GM21526 (cell line): ENCODE measurements around the gene TEN1.
"Not testable (repeated sequence)": the region's sequence is repeated elsewhere in the genome, so short reads cannot be mapped to it uniquely, and the experiment has no call there.

ENCODE experiments used
- ATAC-seq: cut with Tn5 transposase; IDR thresholded peaks from one replicate; pipeline ENCODE4 v1.9.1; 2021; ENCODE audit warnings: moderate library complexity; ENCODE audit not compliant: unreplicated experiment, low FRiP score

Gene TEN1

GRCh38 chr17:76022973-76023899, 44.2 kb downstream of the TEN1 start:
- no peak for ATAC-seq

DNA sequence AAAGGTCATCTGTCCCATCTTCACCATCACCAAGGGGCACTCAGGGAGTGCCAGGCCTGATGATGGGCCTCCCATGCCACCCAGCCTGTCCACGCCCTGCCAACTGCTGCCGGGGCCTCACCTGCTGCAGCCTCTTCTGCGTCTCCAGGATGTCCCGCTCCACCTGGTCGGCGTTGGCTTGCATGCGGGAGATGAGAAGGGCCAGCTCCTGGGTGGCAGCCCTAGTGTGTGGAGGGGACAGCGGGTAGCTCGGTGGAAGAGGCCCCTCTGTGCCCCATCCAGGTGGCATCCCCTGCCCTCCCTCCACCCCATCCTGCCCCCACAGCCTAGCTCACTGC, 44.8 kb downstream of the TEN1 start:
- no peak for ATAC-seq

DNA sequence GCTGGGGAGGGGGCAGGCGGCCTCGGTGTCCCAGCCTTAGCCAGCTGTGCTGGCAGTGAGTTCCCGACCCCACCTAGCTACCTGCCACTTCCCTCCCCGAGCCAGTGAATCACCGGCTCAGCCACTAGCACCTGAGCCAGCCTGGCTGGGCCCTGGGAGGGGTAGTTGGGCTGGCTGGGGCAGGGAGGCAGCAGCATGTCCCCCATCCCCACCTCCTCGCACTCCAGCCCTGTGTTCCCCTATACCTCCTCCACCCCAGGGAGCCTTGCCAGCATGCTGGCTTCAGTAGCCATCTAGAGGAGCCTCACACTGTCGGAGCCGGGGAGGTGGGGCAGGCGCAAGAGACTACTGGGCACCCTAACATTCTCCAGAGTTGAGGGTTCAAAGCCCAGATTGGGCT, 45.3 kb downstream of the TEN1 start:
- ATAC-seq: no peak

DNA sequence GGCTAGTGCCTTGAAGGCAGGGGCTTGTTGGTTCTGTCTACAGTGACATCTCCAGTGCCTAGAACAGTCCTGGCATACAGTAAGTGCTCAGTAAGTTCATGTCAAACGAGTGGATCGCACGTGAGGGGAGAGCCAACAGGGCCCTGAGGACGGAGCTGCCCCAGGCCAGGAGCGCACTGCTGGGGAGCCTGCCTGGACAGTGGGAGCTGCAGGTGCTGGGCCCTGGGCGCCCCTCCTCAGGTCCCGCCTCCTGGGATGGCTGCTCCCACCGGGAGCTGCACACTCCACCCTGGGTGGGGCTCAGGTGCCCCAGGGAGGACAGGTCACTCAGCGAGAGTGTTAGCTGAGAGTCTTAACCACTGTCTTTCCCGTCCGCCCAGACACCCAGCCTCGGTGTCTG, 46.3 kb downstream of the TEN1 start:
- no peak for ATAC-seq

- no peak for ATAC-seq
Measured at GRCh38 chr17:76026714-76027158, 47.7 kb downstream of the TEN1 start.

GRCh38 chr17:76027159-76027839, 48.3 kb downstream of the TEN1 start, which contains the start of gene EVPL:
Gene EVPL (minus strand): TSS chr17:76027306. CDS start chr17:76027198, 108 bp downstream.
- no peak for ATAC-seq

- ATAC-seq: no peak
Measured at GRCh38 chr17:76032073-76032779, 53.2 kb downstream of the TEN1 start.

- no peak for ATAC-seq
Measured at GRCh38 chr17:76032780-76033108, 53.7 kb downstream of the TEN1 start.

- ATAC-seq: no peak
Measured at GRCh38 chr17:76033139-76033538, 54.1 kb downstream of the TEN1 start.

- no peak for ATAC-seq
Measured at GRCh38 chr17:76034428-76035350, 55.6 kb downstream of the TEN1 start.

DNA sequence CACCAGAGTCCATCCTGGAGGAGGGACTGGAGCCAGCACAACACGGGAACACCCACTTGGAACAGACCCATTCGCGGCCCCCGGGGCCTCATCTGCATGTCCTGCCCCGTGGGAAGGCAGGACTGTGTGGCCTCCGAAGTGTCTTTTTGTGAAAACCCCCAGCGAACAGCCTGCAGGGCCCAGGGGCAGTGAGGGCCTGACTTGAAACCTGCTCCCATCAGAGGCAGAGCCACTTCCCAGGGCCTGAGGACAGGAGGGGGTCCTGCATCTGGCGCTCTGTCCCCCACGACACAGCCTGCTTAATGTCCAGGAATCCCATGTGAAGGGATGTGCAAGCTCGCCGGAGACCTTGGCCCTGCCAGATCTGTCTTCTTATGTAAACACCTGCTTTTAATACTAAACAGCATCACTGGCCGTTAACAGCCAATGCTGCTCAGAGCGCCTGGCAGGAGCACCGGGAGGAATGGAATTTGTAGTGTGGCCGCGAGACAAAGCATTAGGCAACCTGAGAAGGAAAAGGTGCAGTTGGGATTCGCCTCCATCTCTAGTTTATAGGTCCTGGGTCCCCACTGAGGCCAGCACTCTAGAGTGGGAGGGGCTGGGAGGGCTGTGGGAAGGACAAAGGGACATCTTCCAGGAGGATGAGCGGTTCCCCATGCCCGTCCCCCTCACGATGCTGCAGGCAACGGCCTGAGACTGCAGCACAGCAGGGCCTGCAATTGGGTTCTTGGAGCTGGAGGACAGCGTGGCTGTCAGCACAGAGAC, 57.6 kb downstream of the TEN1 start:
- no peak for ATAC-seq

- ATAC-seq: no peak
Measured at GRCh38 chr17:76038050-76038449, 59.0 kb downstream of the TEN1 start.

DNA sequence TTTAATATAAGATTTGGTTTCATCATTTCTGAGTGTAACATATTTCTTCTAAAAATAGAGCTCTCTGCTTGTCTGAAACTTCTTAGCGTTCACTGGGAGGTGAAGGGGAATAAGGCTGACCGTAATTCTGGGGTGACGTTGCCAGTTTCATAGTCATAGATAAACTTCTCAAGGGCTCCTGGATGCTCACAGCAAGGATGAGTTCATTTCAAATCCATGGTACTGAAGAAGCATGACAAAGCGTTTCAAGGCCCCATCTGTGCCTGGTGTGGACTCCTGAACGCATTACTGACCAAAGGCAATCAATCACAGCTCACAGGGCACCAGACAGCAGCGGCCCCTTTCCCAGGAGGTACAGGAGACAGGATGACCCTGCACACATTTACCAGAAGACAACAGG, 60.1 kb downstream of the TEN1 start:
- ATAC-seq: no peak

- ATAC-seq: no peak
Measured at GRCh38 chr17:76040376-76040775, 61.3 kb downstream of the TEN1 start.

GRCh38 chr17:76042868-76043267, 63.8 kb downstream of the TEN1 start:
- not testable (repeated sequence) for ATAC-seq

- not testable (repeated sequence) for ATAC-seq
Measured at GRCh38 chr17:76044475-76045007, 65.5 kb downstream of the TEN1 start.

- no peak for ATAC-seq
Measured at GRCh38 chr17:76046064-76046463, 67.0 kb downstream of the TEN1 start.

DNA sequence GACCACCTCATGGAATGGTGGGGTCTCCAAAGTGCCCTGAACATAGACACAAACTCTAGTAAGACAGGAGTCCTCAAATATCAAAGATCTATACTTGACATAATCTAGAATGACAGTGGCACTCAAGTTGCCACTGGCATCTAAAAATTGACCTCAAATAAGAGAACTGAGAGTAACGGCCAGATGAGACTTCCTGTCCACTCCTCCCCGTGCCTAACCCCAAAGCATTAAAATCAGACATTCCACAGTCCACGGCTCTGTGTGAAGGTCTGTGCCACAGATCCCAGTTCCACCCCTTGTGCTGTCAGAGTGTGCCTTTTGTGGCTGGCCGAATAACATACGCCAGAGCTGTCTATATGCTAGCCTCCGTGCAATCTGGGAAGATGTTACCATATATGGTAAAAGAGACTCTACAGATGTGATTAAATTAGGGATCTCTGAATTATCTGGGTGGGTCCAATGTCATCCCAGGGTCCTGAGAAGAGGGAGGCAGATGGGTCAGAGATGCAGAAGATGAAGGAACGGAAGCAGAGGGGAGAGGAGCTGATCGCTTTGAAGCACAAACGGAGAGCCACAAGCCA, 69.1 kb downstream of the TEN1 start:
- no peak for ATAC-seq

GRCh38 chr17:76048711-76049110, 69.7 kb downstream of the TEN1 start:
- ATAC-seq: no peak
